Colonic mucosa (tissue), 4 donors: Measurements from ENCODE around the gene NODAL. TPM values are rescaled to one million over a fixed set of nuclear protein-coding genes. Genes with fewer than 3 reads are reported as not detected.

Experiments
- DNase-seq: peaks from one replicate; pipeline ENCODE4 v3.0.0-alpha.2; 2020
- H3K27ac ChIP-seq: fragments of 200-600 bp; one replicate; pipeline ENCODE4 v1.8.0; 2021
- H3K27me3 ChIP-seq: fragments of 200-600 bp; one replicate; pipeline ENCODE4 v1.8.0; 2021
- H3K36me3 ChIP-seq: fragments of 200-600 bp; one replicate; pipeline ENCODE4 v1.8.0; 2021
- H3K4me1 ChIP-seq: fragments of 200-600 bp; one replicate; pipeline ENCODE4 v1.8.0; 2021; ENCODE audit warnings: mild to moderate bottlenecking
- H3K4me3 ChIP-seq: fragments of 200-600 bp; one replicate; pipeline ENCODE4 v1.8.0; 2021
- H3K9ac ChIP-seq, 2 donors: one replicate each; pipeline ENCODE4 v1.7.0; 2013; ENCODE audit warnings: control low read depth in 2 of 2, low read depth in 2 of 2, low read length in 2 of 2
- H3K9me3 ChIP-seq: fragments of 200-600 bp; one replicate; pipeline ENCODE4 v1.8.0; 2021
- CTCF ChIP-seq: fragments of 200-600 bp; IDR thresholded peaks from one replicate; pipeline ENCODE4 v1.8.0; 2022; ENCODE audit warnings: antibody characterized with exemption, mild to moderate bottlenecking
- intact Hi-C: fragments of 100-400 bp; cut with DNase I; formaldehyde crosslinking; loops from one replicate; pipeline ENCODE4 v1.14.1; 2022
- total RNA-seq, 2 donors: library from RNA; stranded (reverse); fragmentation: NEBNext Ultra II Directional in 1 of 2; extraction: Animal tissue kit (Norgen Biotek cat#: 25700) in 1 of 2; gene quantifications; one replicate each; pipeline ENCODE4 v1.2.1, GENCODE V29; 2021
- donor health status: healthy.
- donor health status: DM: no; HTN: no; CAD: no.
- donor health status: DM: no; HTN: no; CAD: no.

Gene NODAL
- total RNA-seq, 2 donors from 2014 or later, result 0.17 TPM; not detected in 1

GRCh38 chr10:70478191-70479164, 37.0 kb upstream of the NODAL start, which contains the start of gene PALD1:
Gene PALD1 (plus strand): TSS chr10:70478767. CDS start chr10:70525952, 47,185 bp downstream.
- Histone ChIP-seq H3K27ac (peak within 1 kb of the TSS; percentile 22), H3K4me3 (peak within 1 kb of the TSS; percentile 46), H3K9ac (peak within 1 kb of the TSS; percentile 29 to 69), H3K9me3 (no peaks in the 10 kb centered on the region), H3K4me1 (peaks cover 11% of the 10 kb centered on the region), H3K27me3 (no peaks in the 10 kb centered on the region), H3K36me3 (no peaks in the 10 kb centered on the region)
- intact Hi-C loops, result no loop called here
- TF ChIP-seq CTCF, result no peak
- DNase-seq, result peak; percentile 64

GRCh38 chr10:70477661-70478162, 36.2 kb upstream of the NODAL start:
- Histone ChIP-seq H3K27ac (peak overlapping the region; percentile 22), H3K4me3 (peak overlapping the region; percentile 46), H3K9ac (no peak overlapping the region), H3K36me3 (no peaks in the 10 kb centered on the region), H3K4me1 (peaks cover 11% of the 10 kb centered on the region), H3K9me3 (no peaks in the 10 kb centered on the region), H3K27me3 (no peaks in the 10 kb centered on the region)
- no peak for TF ChIP-seq CTCF
- DNase-seq, result no peak
- intact Hi-C loops, result no loop called here

GRCh38 chr10:70476249-70477035, 35.0 kb upstream of the NODAL start:
- Histone ChIP-seq H3K9me3 (no peaks in the 10 kb centered on the region), H3K27me3 (no peaks in the 10 kb centered on the region), H3K36me3 (no peaks in the 10 kb centered on the region), H3K27ac (no peak overlapping the region), H3K4me3 (no peak overlapping the region), H3K4me1 (peaks cover 11% of the 10 kb centered on the region), H3K9ac (no peak overlapping the region)
- no peak for DNase-seq
- no peak for TF ChIP-seq CTCF
- intact Hi-C loops, result no loop called here

- no peak for TF ChIP-seq CTCF
- H3K27me3 ChIP-seq, result no peaks in the 10 kb centered on the region
- H3K36me3 ChIP-seq, result no peaks in the 10 kb centered on the region
- no peak overlapping the region for H3K9ac ChIP-seq
- no peaks in the 10 kb centered on the region for H3K9me3 ChIP-seq
- no peak for DNase-seq
- peaks cover 11% of the 10 kb centered on the region for H3K4me1 ChIP-seq
- intact Hi-C loops, result no loop called here
- H3K27ac ChIP-seq, result no peak overlapping the region
- H3K4me3 ChIP-seq, result no peak overlapping the region
Measured at GRCh38 chr10:70475661-70476060, 34.2 kb upstream of the NODAL start.

GRCh38 chr10:70474780-70475179, 33.3 kb upstream of the NODAL start:
- H3K4me3 ChIP-seq, result no peak overlapping the region
- no peak overlapping the region for H3K9ac ChIP-seq
- no peaks in the 10 kb centered on the region for H3K27me3 ChIP-seq
- no peaks in the 10 kb centered on the region for H3K36me3 ChIP-seq
- peaks cover 11% of the 10 kb centered on the region for H3K4me1 ChIP-seq
- intact Hi-C loops, result no loop called here
- no peak for DNase-seq
- TF ChIP-seq CTCF, result no peak
- no peak overlapping the region for H3K27ac ChIP-seq
- H3K9me3 ChIP-seq, result no peaks in the 10 kb centered on the region
